B cell (primary cell): ENCODE measurements around the gene OR2W1. TPM values are rescaled to one million over a fixed set of nuclear protein-coding genes. Genes with fewer than 3 reads are reported as not detected.

ENCODE experiments used
- polyA plus RNA-seq: library from polyadenylated mRNA; depleted of rRNA; stranded (reverse); fragments of >200 nt; gene quantifications from 2 replicates; pipeline ENCODE4 v1.2.3, GENCODE V29; 2012
- total RNA-seq, 2 donors: library from RNA; stranded (reverse); fragments of 120-200 nt in 1 of 2; gene quantifications; 1 replicate in 1 of 2; 2 replicates in 1 of 2; pipeline versions ENCODE4 v1.2.3 to v1.2.4, GENCODE V29; 2013 to 2022

Gene OR2W1
- total and polyA plus RNA-seq, 2 donors (not counting 1 experiment from before 2014, with no cell fraction given) = not detected

Other genes starting within 250 kb of the OR2W1 start
- gene TRIM27, start 121.2 kb downstream of the OR2W1 start, total RNA-seq = 66.7 and 70.0 TPM in 2 replicates
- gene TRIM27, start 121.2 kb downstream of the OR2W1 start, polyA plus RNA-seq = 47.1 and 48.3 TPM in 2 replicates
- gene ZNF311, start 39.9 kb downstream of the OR2W1 start, total RNA-seq = 0.10 and 0.17 TPM in 2 replicates
- not detected in 2 replicates for gene ZNF311, start 39.9 kb downstream of the OR2W1 start, polyA plus RNA-seq
- gene OR2B3, start 42.1 kb upstream of the OR2W1 start, total RNA-seq = not detected in 2 replicates
- gene OR2B3, start 42.1 kb upstream of the OR2W1 start, polyA plus RNA-seq = not detected in 2 replicates
- not detected in 2 replicates for gene OR2J1, start 54.3 kb upstream of the OR2W1 start, total RNA-seq
- not detected in 2 replicates for gene OR2J1, start 54.3 kb upstream of the OR2W1 start, polyA plus RNA-seq
- not detected in 2 replicates for gene OR2J3, start 62.9 kb upstream of the OR2W1 start, total RNA-seq
- gene OR2J3, start 62.9 kb upstream of the OR2W1 start, polyA plus RNA-seq = not detected in 2 replicates
- gene OR2J2, start 125.7 kb upstream of the OR2W1 start, total RNA-seq = not detected in 2 replicates
- gene OR2J2, start 125.7 kb upstream of the OR2W1 start, polyA plus RNA-seq = not detected in 2 replicates